Astrocyte (in vitro differentiated cells and primary cell): Measurements from ENCODE around the gene TBXAS1. TPM values are rescaled to one million over a fixed set of nuclear protein-coding genes. Genes with fewer than 3 reads are reported as not detected.

ENCODE experiments used
- DNase-seq: peaks from one replicate; pipeline ENCODE4 v3.0.0-alpha.2; 2010; ENCODE audit warnings: low read depth
- FAIRE-seq: peaks from 2 replicates; lab custom pipeline; 2011; peaks lifted over from hg19 to GRCh38; lab: Jason Lieb, UNC
- H2AFZ ChIP-seq: 2 replicates; pipeline ENCODE4 v1.6.0; 2012; ENCODE audit warnings: low read depth, low read length, inconsistent platforms
- H3K27ac ChIP-seq: 2 replicates; pipeline ENCODE4 v1.5.1; 2011; ENCODE audit warnings: low read depth, low read length, inconsistent platforms
- H3K27me3 ChIP-seq: 2 replicates; pipeline ENCODE4 v1.6.0; 2011; ENCODE audit warnings: low read length, inconsistent platforms; ENCODE audit not compliant: insufficient read depth
- H3K36me3 ChIP-seq: 2 replicates; pipeline ENCODE4 v1.5.1; 2011; ENCODE audit warnings: low read length, inconsistent platforms; ENCODE audit not compliant: insufficient read depth
- H3K4me1 ChIP-seq: 2 replicates; pipeline ENCODE4 v1.5.1; 2011; ENCODE audit warnings: low read length, inconsistent platforms; ENCODE audit not compliant: insufficient read depth
- H3K4me2 ChIP-seq: 2 replicates; pipeline ENCODE4 v1.6.0; 2012; ENCODE audit warnings: low read length, inconsistent platforms
- H3K4me3 ChIP-seq: 2 replicates; pipeline ENCODE4 v1.5.1; 2011; ENCODE audit warnings: low read depth, mild to moderate bottlenecking, low read length, inconsistent platforms; ENCODE audit not compliant: insufficient read depth
- H3K79me2 ChIP-seq: 2 replicates; pipeline ENCODE4 v1.6.0; 2012; ENCODE audit warnings: mild to moderate bottlenecking, low read length, inconsistent platforms; ENCODE audit not compliant: insufficient read depth
- H3K9ac ChIP-seq: 2 replicates; pipeline ENCODE4 v1.6.0; 2012; ENCODE audit warnings: mild to moderate bottlenecking, low read length, inconsistent platforms
- H3K9me3 ChIP-seq: 2 replicates; pipeline ENCODE4 v1.5.1; 2012; ENCODE audit warnings: low read depth, mild to moderate bottlenecking, low read length, inconsistent platforms; ENCODE audit not compliant: insufficient read depth
- H4K20me1 ChIP-seq: 2 replicates; pipeline ENCODE4 v1.6.0; 2012; ENCODE audit warnings: low read length, inconsistent platforms; ENCODE audit not compliant: insufficient read depth
- H3K27ac Mint-ChIP-seq: one replicate; pipeline ENCODE4 v1.8.0; 2021; ENCODE audit warnings: mild to moderate bottlenecking, mixed read lengths; ENCODE audit not compliant: unreplicated experiment
- H3K27me3 Mint-ChIP-seq: one replicate; pipeline ENCODE4 v1.8.0; 2021; ENCODE audit warnings: low read depth, mixed read lengths; ENCODE audit not compliant: unreplicated experiment
- H3K36me3 Mint-ChIP-seq: one replicate; pipeline ENCODE4 v1.8.0; 2021; ENCODE audit warnings: low read depth, mixed read lengths; ENCODE audit not compliant: unreplicated experiment
- H3K4me1 Mint-ChIP-seq: one replicate; pipeline ENCODE4 v1.8.0; 2021; ENCODE audit warnings: low read depth, mixed read lengths; ENCODE audit not compliant: unreplicated experiment
- H3K4me3 Mint-ChIP-seq: one replicate; pipeline ENCODE4 v1.8.0; 2021; ENCODE audit warnings: mild to moderate bottlenecking, moderate library complexity, mixed read lengths; ENCODE audit not compliant: unreplicated experiment
- H3K9me3 Mint-ChIP-seq: one replicate; pipeline ENCODE4 v1.8.0; 2021; ENCODE audit warnings: mild to moderate bottlenecking, mixed read lengths; ENCODE audit not compliant: unreplicated experiment
- EZH2 ChIP-seq: IDR thresholded peaks from 2 replicates; pipeline ENCODE4 v1.6.1; 2012; ENCODE audit warnings: mild to moderate bottlenecking, low read length, inconsistent platforms; ENCODE audit not compliant: insufficient read depth
- total RNA-seq: library from RNA; stranded (reverse); gene quantifications from 2 replicates; pipeline ENCODE4 v1.2.1, GENCODE V29; 2021
- TF ChIP-seq, protein P1 (sequence below): IDR thresholded peaks from 2 replicates; pipeline ENCODE4 v1.5.1; 2011; ENCODE audit warnings: low read depth, mild to moderate bottlenecking, inconsistent platforms, low read length, moderate library complexity; ENCODE audit not compliant: insufficient read depth

The TBXAS1 gene
- total RNA-seq, 1 donor from 2014 or later, result 1.1 TPM

DNA sequence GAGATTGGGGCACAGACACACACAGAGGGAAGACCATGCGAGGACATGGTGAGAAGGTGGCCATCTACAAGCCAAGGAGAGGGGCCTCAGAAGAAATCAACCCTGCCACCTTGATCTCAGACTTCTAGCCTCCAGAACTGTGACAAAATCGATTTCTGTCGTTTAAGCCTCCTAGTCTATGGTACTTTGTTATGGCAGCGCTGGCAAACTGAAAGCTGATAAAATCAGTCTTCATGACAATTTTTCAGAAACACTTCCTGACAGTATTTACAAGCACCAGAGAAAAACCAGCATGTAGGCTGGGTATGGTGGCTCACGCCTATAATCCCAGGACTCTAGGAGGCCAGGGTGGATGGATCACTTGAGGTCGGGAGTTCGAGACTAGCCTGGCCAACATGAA lies 229.5 kb downstream of the TBXAS1 start:
- no peak for FAIRE-seq
- Mint-ChIP-seq H3K4me1 (peaks cover 41% of the 10 kb centered on the region), H3K27me3 (no peaks in the 10 kb centered on the region), H3K27ac (no peak overlapping the region), H3K9me3 (peaks cover 3% of the 10 kb centered on the region), H3K36me3 (peaks cover 39% of the 10 kb centered on the region), H3K4me3 (no peak overlapping the region)
- no peak for TF ChIP-seq EZH2
- Histone ChIP-seq H3K4me1 (peaks cover 17% of the 10 kb centered on the region), H3K36me3 (no peaks in the 10 kb centered on the region), H2AFZ (no peak overlapping the region), H3K79me2 (no peaks in the 10 kb centered on the region), H3K9ac (no peak overlapping the region), H4K20me1 (peaks cover 15% of the 10 kb centered on the region), H3K4me3 (no peak overlapping the region), H3K27me3 (no peaks in the 10 kb centered on the region), H3K27ac (no peak overlapping the region), H3K9me3 (no peaks in the 10 kb centered on the region), H3K4me2 (no peak overlapping the region)
- DNase-seq, result no peak

DNA sequence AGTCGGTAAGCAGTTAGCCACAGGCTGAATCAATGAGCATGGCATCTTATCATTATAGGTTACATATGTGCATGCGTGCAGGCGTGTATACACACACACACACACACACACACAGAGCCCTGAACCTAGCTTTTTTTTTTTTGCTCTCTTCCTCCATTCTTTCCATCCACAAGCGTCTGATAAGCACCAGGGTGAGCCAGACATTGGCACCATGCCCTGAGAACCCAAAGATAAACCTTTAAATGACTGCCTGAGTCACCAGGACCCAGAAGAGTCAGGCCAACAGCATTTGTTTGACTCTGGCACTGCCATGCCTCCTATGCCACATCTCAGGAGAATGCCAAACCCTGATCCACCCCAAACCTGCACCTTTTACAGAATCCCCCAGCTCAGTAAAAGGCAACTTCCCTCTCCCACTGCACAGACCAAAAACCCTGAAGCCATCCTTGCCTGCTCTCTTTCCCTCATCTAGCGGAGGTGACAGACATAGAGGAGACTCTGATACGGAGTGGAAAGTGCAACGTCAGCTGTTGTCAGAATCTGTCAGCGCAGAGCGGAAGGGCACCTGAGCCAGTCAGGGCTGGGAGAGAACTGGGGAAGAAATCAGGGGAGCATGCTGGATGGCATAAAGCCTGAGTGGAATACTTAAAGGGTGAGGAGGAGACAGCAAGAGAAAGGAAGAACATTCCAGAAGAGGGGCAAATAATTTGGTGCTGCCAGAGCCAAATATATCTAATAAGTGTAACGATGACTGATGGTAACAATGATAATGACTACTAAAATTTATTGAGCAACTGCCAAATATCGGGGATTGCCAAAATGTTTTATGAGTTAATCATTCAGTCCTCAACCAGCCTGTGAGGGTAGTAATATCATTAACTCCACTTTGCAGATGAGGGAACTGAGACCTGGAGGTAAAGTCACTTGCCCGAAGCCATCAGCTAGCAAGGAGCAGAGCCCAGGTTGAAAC lies 230.5 kb downstream of the TBXAS1 start:
- Histone ChIP-seq H3K4me3 (no peak overlapping the region), H2AFZ (no peak overlapping the region), H3K4me1 (peaks cover 17% of the 10 kb centered on the region), H4K20me1 (peaks cover 15% of the 10 kb centered on the region), H3K27me3 (no peaks in the 10 kb centered on the region), H3K36me3 (no peaks in the 10 kb centered on the region), H3K79me2 (no peaks in the 10 kb centered on the region), H3K9me3 (no peaks in the 10 kb centered on the region), H3K27ac (peak overlapping the region; percentile 41), H3K4me2 (peak overlapping the region; percentile 84), H3K9ac (peak overlapping the region; percentile 28)
- FAIRE-seq (peak; percentile 49), DNase-seq (peak; percentile 96)
- Mint-ChIP-seq H3K27ac (no peak overlapping the region), H3K36me3 (peaks cover 32% of the 10 kb centered on the region), H3K27me3 (no peaks in the 10 kb centered on the region), H3K4me1 (peaks cover 41% of the 10 kb centered on the region), H3K9me3 (peaks cover 8% of the 10 kb centered on the region), H3K4me3 (peak overlapping the region; percentile 92)
- TF ChIP-seq, protein P1, sequence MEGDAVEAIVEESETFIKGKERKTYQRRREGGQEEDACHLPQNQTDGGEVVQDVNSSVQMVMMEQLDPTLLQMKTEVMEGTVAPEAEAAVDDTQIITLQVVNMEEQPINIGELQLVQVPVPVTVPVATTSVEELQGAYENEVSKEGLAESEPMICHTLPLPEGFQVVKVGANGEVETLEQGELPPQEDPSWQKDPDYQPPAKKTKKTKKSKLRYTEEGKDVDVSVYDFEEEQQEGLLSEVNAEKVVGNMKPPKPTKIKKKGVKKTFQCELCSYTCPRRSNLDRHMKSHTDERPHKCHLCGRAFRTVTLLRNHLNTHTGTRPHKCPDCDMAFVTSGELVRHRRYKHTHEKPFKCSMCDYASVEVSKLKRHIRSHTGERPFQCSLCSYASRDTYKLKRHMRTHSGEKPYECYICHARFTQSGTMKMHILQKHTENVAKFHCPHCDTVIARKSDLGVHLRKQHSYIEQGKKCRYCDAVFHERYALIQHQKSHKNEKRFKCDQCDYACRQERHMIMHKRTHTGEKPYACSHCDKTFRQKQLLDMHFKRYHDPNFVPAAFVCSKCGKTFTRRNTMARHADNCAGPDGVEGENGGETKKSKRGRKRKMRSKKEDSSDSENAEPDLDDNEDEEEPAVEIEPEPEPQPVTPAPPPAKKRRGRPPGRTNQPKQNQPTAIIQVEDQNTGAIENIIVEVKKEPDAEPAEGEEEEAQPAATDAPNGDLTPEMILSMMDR, result no peak
- TF ChIP-seq EZH2, result no peak

DNA sequence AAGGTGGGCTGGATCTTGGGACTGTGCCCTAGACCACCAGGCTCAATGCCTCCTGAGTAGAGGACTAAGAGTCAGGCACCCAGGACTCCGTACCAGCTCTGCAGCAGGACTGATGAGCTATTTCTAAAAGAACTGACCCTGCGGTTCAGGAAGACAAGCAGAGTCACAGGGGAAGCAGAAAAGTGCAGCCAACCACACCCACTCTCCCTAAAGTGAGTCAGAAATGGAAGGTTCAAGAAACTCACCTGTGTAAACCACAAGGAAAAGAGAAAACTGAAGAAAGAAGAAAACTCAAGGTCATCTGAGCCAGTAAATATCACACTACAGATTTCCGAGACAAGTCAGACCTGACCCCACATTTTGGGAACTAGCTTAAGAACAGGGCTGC lies 231.2 kb downstream of the TBXAS1 start:
- FAIRE-seq, result no peak
- no peak overlapping the region for H3K27ac ChIP-seq

More for the DNA sequence above, 231.2 kb downstream of the TBXAS1 start:
- Histone ChIP-seq H2AFZ (no peak overlapping the region), H4K20me1 (peaks cover 15% of the 10 kb centered on the region), H3K9me3 (no peaks in the 10 kb centered on the region), H3K4me2 (peak overlapping the region; percentile 84), H3K36me3 (no peaks in the 10 kb centered on the region), H3K4me3 (no peak overlapping the region), H3K4me1 (peaks cover 17% of the 10 kb centered on the region), H3K9ac (no peak overlapping the region), H3K79me2 (no peaks in the 10 kb centered on the region), H3K27me3 (no peaks in the 10 kb centered on the region)
- peaks cover 41% of the 10 kb centered on the region for H3K4me1 Mint-ChIP-seq
- DNase-seq, result no peak
- TF ChIP-seq EZH2, result no peak
- TF ChIP-seq, protein P1, result no peak
- H3K9me3 Mint-ChIP-seq, result peaks cover 8% of the 10 kb centered on the region
- no peak overlapping the region for H3K27ac Mint-ChIP-seq
- H3K27me3 Mint-ChIP-seq, result no peaks in the 10 kb centered on the region
- H3K4me3 Mint-ChIP-seq, result peak overlapping the region; percentile 92
- H3K36me3 Mint-ChIP-seq, result peaks cover 29% of the 10 kb centered on the region
